GM12891 (cell line): ENCODE results near the gene DMD.

Experiments used
- DNase-seq: peaks from one replicate; pipeline ENCODE4 v3.0.0; 2011; ENCODE audit warnings: low spot score; ENCODE audit not compliant: insufficient read length
- FAIRE-seq: peaks from 2 replicates; lab custom pipeline; 2011; peaks lifted over from hg19 to GRCh38; lab: Jason Lieb, UNC
- PAX5 ChIP-seq: IDR thresholded peaks from 2 replicates; pipeline ENCODE4 v1.6.1; 2011; ENCODE audit warnings: low read length, moderate library complexity, mild to moderate bottlenecking; ENCODE audit not compliant: insufficient read depth, severe bottlenecking
- POLR2A ChIP-seq: IDR thresholded peaks from 2 replicates; pipeline ENCODE4 v1.6.1; 2011; ENCODE audit warnings: low read depth, low read length, control low read depth
- POLR2AphosphoS5 ChIP-seq: IDR thresholded peaks from 2 replicates; pipeline ENCODE4 v1.6.1; 2011; ENCODE audit warnings: low read depth, low read length, control low read depth
- POU2F2 ChIP-seq: IDR thresholded peaks from 2 replicates; pipeline ENCODE4 v1.6.1; 2011; ENCODE audit warnings: low read depth, mild to moderate bottlenecking, control low read depth, low read length, moderate library complexity
- SPI1 ChIP-seq: IDR thresholded peaks from 2 replicates; pipeline ENCODE4 v1.6.1; 2011; ENCODE audit warnings: low read depth, low read length, control low read depth
- TAF1 ChIP-seq: IDR thresholded peaks from 2 replicates; pipeline ENCODE4 v1.6.1; 2011; ENCODE audit warnings: low read depth, low read length, control low read depth

The DMD gene

DNA sequence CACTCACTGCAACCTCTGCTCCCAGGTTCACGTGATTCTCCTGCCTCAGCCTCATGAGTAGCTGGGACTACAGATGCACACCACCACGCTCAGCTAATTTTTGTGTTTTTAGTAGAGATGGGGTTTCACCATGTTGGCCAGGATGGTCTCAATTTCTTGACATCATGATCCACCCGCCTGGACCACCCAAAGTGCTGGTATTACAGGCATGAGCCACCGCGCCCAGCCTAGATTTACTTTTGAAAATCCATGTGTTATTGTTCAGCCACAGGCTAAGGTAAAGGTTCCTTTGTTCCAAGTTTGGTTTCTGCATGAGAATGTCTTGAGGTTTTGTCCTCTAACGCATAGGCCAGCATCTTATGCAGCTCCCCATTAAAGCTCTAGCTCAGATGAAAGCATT, 371.6 kb downstream of the DMD start:
- TF ChIP-seq POLR2AphosphoS5 (no peak), POLR2A (no peak), PAX5 (no peak), TAF1 (no peak), POU2F2 (no peak), SPI1 (no peak)
- DNase-seq (no peak), FAIRE-seq (no peak)

DNA sequence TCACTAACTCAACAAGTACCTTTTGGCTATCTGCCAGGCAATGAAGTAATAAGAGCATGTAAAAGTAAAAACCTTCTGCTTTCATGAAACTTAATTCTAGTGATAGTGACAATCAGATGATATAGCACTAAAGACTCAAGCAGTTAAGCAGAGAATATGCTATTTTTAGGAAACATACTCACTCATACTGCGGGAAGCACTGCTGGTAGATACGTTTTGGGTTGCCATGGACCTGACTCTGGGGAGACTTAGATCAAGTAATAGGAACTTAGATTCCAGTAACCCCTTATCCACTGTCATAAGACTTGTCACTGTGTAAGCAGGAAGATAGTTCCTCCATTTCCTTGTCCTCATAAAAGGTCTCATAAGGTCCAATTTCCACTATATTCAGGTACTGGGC, 386.3 kb downstream of the DMD start:
- FAIRE-seq (no peak), DNase-seq (no peak)
- TF ChIP-seq POU2F2 (no peak), SPI1 (no peak), POLR2A (no peak), TAF1 (no peak), PAX5 (no peak), POLR2AphosphoS5 (no peak)

DNA sequence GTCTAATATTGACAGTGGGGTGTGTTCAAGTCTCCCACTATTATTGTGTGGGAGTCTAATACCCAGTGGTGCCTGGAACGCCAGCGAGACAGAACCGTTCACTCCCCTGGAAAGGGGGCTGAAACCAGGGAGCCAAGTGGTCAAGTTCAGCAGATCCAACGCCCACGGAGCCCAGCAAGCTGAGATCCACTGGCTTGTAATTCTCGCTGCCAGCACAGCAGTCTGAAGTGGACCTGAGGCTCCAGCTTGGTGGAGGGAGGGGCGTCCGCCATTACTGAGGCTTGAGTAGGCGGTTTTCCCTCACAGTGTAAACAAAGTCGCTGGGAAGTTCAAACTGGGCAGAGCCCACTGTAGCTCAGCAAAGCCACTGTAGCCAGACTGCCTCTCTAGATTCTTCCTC, 407.3 kb downstream of the DMD start:
- TF ChIP-seq PAX5 = no peak
- no peak for TF ChIP-seq POLR2AphosphoS5
- no peak for TF ChIP-seq SPI1
- TF ChIP-seq TAF1 = no peak
- no peak for TF ChIP-seq POU2F2
- no peak for TF ChIP-seq POLR2A
- no peak for FAIRE-seq

DNA sequence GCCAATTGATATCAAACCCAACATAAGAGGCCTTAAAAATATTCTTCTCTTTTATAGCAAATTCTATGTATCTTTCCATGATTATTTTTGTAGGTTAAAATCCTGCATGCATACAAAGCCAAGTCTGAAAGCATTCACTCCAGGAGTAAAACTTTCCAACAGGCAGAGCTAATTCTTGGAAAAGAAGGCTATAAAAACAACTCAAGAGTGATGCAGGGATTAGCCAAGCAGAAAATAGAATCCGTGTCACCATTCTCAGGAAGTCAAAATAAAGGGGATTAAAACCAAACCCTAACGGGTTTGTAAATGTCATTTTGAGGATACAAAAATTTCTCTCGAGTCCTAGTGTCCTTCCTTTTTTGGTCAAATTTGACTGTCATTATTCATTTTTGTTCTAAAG, 412.4 kb downstream of the DMD start:
- TF ChIP-seq POLR2A (no peak), POLR2AphosphoS5 (no peak), TAF1 (no peak), PAX5 (no peak), POU2F2 (no peak), SPI1 (no peak)
- FAIRE-seq (no peak), DNase-seq (no peak)

More for the DNA sequence above, 407.3 kb downstream of the DMD start:
- DNase-seq = no peak

DNA sequence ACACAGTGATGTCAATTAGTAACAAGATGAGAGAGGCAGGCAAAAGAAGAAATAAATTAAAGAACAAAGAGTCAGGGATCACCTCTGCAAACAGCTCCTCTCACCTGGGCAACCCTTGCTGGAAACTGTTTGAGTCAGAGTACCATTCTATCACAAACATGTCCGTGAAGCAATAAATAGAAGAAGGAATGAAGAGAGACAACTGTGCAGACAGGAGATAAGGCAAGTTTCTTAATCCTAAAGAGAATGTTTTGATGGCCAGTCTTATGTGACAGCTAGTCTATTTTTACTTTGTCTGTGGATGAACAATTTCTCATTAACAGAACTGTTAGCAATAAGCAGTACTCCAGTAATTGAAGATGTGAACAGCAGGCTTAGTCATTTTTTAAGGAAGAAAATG, 422.4 kb downstream of the DMD start:
- TF ChIP-seq POLR2AphosphoS5 (no peak), TAF1 (no peak), POU2F2 (no peak), POLR2A (no peak), PAX5 (no peak), SPI1 (no peak)
- no peak for DNase-seq
- FAIRE-seq = no peak

DNA sequence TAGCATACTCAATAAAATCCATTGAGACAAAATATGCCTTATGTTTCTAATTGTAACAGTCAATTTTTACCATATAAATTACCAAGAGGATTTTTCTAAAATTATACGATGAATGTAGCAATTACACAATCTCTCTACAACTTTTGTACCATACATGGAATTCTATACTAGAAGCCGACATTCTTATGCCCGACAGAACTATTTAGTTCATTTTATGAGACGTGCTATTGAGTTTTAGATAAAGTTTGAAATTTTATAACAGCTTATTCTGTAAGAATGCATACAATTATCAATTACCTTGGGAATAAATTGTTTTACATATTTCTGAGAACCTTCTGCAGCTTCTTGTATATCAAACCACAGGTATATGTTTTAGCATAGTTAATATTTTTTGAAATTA, 431.2 kb downstream of the DMD start:
- no peak for FAIRE-seq
- no peak for DNase-seq
- TF ChIP-seq SPI1 (no peak), POU2F2 (no peak), TAF1 (no peak), PAX5 (no peak), POLR2A (no peak), POLR2AphosphoS5 (no peak)

DNA sequence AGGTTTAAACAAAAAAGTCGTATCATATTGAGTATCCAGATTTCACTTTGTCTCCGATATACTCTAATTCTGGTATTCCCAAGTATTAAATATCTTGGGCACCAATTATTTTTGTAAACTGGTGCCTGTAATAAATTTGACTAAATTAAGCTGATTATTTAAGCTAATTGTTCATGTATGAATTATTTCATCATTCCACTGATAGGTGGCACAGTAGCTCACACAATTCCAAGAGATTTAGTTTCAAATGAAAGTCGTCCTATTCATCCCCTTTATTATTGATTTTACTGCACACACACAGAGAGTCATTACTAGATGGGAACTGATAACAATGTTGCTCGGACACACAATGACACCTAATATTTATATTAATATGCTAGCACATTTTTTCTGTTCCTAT, 432.4 kb downstream of the DMD start:
- DNase-seq (no peak), FAIRE-seq (no peak)

DNA sequence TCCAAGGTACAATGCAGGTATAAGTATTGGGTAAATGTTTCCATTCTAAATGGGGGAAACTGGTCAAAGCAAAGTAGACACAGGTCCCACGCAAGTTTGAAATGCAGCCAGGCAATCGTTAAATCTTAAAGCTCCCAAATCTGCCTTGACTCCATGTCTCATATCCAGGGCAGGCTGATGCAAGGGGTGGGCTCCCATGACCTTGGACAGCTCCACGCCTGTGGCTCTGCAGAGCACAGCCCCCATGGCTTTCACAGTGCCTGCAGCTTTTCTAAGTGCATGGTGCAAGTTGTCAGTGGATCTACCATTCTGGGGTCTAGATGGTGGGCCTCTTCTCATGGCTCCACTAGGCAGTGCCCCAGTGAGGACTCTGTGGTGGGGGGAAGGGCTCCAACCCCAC, 436.4 kb downstream of the DMD start:
- no peak for FAIRE-seq
- TF ChIP-seq POLR2AphosphoS5 = no peak
- TF ChIP-seq SPI1 = no peak
- no peak for TF ChIP-seq POLR2A
- TF ChIP-seq POU2F2 = no peak
- TF ChIP-seq PAX5 = no peak
- TF ChIP-seq TAF1 = no peak
- DNase-seq = no peak

More for the DNA sequence above, 432.4 kb downstream of the DMD start:
- TF ChIP-seq POU2F2 (no peak), TAF1 (no peak), SPI1 (no peak), PAX5 (no peak), POLR2A (no peak), POLR2AphosphoS5 (no peak)

DNA sequence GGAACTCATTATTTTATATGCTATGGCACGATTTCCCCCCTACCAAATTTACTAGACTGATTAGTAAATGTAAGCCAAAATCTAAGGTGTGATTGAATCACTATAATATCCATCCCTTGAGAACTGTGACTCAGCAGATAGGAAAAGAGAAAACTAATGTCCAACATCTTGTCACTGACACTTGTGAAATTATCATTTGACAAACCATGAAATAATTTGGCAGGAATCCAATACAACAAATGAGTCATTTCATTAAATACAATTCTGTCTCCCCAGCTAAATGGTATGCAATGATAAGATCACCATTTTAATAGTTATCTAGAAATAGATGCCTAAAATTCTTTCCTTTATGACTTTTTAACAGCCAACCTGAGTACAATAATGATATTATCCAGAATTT, 462.3 kb downstream of the DMD start:
- no peak for FAIRE-seq
- no peak for DNase-seq
- TF ChIP-seq PAX5 (no peak), SPI1 (no peak), POLR2AphosphoS5 (no peak), POLR2A (no peak), POU2F2 (no peak), TAF1 (no peak)

DNA sequence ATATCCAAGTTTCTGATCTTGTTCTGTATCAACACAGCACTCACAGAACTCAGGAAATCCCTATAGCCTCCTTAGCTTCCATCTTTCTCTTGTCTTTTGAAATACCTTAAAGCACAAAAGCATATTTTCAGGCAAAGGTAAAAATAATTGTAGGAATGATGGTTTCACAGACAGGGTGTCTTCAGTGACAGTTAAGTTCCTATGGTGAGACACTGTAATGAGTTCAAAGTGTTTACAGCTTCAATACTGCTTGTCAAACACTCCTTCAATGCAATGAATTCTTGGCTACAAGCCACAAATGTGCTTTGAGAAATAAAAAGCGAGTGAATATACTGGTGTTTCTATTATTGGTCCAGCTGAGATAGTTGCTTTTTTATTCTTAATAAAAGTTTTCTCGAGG, 466.0 kb downstream of the DMD start:
- no peak for DNase-seq
- TF ChIP-seq POLR2AphosphoS5 = no peak
- TF ChIP-seq SPI1 = no peak
- no peak for TF ChIP-seq TAF1
- TF ChIP-seq POU2F2 = no peak
- no peak for TF ChIP-seq POLR2A
- no peak for TF ChIP-seq PAX5
- no peak for FAIRE-seq
